ENCODE data around the gene CCNY.

DNA sequence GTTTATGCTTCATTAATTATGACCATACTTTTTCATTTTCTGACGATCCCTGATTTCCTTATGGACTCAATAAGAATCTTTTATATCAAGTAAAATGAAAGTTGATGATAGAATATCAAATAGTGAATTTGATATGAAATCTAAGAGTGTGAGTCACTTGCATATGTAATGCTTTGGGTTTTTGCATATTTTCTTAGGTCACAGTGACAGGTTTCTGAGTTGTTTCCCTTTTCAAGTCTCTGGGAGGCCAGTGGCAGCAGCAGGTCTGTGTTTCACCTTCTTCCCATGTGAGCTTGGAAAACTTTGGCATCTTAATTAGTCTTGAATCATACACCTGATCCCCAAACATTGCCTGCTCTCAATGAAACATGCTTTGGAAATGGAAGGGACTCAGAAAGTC lies 234.1 kb downstream of the CCNY start:
- TF ChIP-seq, protein P1, sequence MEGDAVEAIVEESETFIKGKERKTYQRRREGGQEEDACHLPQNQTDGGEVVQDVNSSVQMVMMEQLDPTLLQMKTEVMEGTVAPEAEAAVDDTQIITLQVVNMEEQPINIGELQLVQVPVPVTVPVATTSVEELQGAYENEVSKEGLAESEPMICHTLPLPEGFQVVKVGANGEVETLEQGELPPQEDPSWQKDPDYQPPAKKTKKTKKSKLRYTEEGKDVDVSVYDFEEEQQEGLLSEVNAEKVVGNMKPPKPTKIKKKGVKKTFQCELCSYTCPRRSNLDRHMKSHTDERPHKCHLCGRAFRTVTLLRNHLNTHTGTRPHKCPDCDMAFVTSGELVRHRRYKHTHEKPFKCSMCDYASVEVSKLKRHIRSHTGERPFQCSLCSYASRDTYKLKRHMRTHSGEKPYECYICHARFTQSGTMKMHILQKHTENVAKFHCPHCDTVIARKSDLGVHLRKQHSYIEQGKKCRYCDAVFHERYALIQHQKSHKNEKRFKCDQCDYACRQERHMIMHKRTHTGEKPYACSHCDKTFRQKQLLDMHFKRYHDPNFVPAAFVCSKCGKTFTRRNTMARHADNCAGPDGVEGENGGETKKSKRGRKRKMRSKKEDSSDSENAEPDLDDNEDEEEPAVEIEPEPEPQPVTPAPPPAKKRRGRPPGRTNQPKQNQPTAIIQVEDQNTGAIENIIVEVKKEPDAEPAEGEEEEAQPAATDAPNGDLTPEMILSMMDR (IDR thresholded peaks at IDR 0.05), result no peak
- no peak for TF ChIP-seq POLR2AphosphoS5 (IDR thresholded peaks at IDR 0.05)
